Measurements from ENCODE around the gene MRPL19. TPM values are rescaled to one million over a fixed set of nuclear protein-coding genes. Genes with fewer than 3 reads are reported as not detected.

MRPL19 gene
- total and polyA plus RNA-seq, 10 of the 15 experiments (the other 5 are each of a cell fraction or from before 2014, with no cell fraction given): 13.1 to 99.0 (median 56.6) TPM

DNA sequence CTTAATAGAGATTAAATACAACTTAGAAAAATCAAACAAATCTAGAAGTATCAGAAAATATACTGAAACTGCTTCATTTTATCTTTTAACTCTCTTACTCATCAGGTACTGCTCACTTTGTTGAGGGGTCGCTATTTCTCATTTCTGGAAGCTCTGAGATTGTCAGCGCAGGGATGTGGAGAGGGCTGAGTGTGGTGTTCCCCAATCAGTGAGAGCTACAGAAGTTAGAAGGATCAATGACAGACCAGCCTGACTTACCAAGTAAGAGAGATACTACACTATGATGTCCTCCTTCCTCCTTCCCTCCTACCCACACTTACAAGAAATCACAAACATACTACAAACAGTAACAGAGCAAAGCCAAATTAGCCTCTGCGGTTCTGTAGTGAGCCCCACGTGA lies 56.0 kb downstream of the MRPL19 start:
- no peak for ATAC-seq

More for the DNA sequence above, 56.0 kb downstream of the MRPL19 start:
- POLR2A ChIA-PET: no interaction called here
- H4K20me1 ChIP-seq (ENCODE audit: control insufficient read depth, insufficient read depth): no peaks in the 10 kb centered on the region
- SMC1A ChIA-PET (ENCODE audit: uncharacterized antibody, unreplicated experiment): interaction anchor here (1.1 to 1.5 kb wide), 2 partner anchors 14 to 34 kb away, joined by 3 to 4 read pairs; no protein-coding TSS in a partner anchor
- intact Hi-C loops (cut with micrococcal nuclease; ENCODE audit: unreplicated experiment): no loop called here
- no peak overlapping the region for H3K4me3 ChIP-seq
- H3K79me2 ChIP-seq (ENCODE audit: control insufficient read depth, insufficient read depth, low read length): peaks cover 2% of the 10 kb centered on the region
- no peak overlapping the region for H3K27ac ChIP-seq (ENCODE audit: control insufficient read depth, insufficient read depth)
- no peaks in the 10 kb centered on the region for H3K27me3 ChIP-seq (replicated peaks in 1 of 2; ENCODE audit: control insufficient read depth in 2 of 2, insufficient read depth in 2 of 2, low read length in 1 of 2)
- H3K36me3 ChIP-seq (ENCODE audit: control insufficient read depth in 2 of 2, insufficient read depth in 2 of 2, low read length in 1 of 2): peaks cover 0 to 13% of the 10 kb centered on the region in 2 experiments; a peak in 3 of 4 replicates
- no peak for TF ChIP-seq MLLT1 (IDR thresholded peaks at IDR 0.05)
- no peak for TF ChIP-seq MXI1 (IDR thresholded peaks at IDR 0.05; ENCODE audit: low read depth, low read length)
- no peak for TF ChIP-seq SMC3 (IDR thresholded peaks at IDR 0.05; ENCODE audit: borderline replicate concordance, low read length)
- DNase-seq (ENCODE audit: low read depth, low spot score): no peak
- H3K4me2 ChIP-seq (ENCODE audit: control insufficient read depth, insufficient read depth): no peak overlapping the region
- BruUV-seq (replicated peaks): no TSS peak
- no peaks in the 10 kb centered on the region; the same call in 2 of the 3 replicates for H3K9me3 ChIP-seq (replicated peaks; ENCODE audit: control insufficient read depth, insufficient read depth, low read length)
- in situ Hi-C loops (cut with MboI): no loop called here
- WGBS (ENCODE audit: insufficient coverage, insufficient replicate concordance, low lambda C conversion rate, missing lambda C conversion rate): 85% methylated on average over 4 of the region's 4 CpGs
- no peak overlapping the region for H2AFZ ChIP-seq (ENCODE audit: control insufficient read depth, low read depth, low read length)
- H3K9ac ChIP-seq (ENCODE audit: control insufficient read depth, insufficient read depth, low read length): no peak overlapping the region
- no peak for FAIRE-seq
- CTCF ChIA-PET: no interaction called here
- H3K4me1 ChIP-seq (ENCODE audit: control insufficient read depth, insufficient read depth, low read length): peaks cover 8% of the 10 kb centered on the region
- RAD21 ChIA-PET (ENCODE audit: unreplicated experiment): no interaction called here
